ENCODE results near the gene ZBTB7C.

ZBTB7C gene

DNA sequence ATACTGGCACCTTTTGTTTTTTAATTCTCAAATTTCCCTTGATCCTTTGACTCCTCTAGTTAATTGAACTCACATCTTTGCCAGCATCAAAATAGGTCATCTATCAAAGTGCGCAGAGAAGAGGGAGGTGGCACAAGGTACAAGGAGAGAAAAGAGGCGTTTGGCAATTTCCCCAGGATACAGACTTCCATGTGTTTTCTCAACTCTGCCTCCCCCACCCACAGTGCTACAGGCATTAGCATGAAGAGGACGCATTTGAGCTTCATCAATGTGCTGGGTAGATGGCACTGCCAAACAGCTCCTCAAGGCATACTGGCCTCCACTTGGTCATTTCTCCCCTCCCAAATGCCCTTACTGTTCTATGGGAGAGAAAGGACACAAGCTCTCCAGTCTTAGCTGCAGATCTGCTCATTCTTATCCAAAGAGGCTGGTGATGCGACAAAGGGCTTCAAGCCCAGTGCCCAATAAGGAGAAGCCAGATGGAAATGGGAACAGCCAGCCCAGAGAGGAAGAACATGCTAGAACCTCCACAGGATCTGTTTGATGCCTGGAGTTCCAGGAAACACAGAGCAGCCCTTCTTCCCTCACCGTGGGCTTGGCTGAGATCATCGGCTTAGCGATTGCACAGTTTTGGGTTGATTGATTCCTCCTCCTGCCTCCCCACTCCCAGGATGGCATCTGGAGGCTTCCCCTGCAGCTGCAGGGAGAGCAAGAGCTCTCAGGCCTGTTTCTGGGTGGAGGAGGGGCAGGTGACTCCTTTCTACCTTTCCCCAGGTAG is 334.1 kb downstream of the ZBTB7C start:
- DNase-seq (ENCODE audit: extremely low read depth in 1 of 2, low read depth in 1 of 2) = no peak

DNA sequence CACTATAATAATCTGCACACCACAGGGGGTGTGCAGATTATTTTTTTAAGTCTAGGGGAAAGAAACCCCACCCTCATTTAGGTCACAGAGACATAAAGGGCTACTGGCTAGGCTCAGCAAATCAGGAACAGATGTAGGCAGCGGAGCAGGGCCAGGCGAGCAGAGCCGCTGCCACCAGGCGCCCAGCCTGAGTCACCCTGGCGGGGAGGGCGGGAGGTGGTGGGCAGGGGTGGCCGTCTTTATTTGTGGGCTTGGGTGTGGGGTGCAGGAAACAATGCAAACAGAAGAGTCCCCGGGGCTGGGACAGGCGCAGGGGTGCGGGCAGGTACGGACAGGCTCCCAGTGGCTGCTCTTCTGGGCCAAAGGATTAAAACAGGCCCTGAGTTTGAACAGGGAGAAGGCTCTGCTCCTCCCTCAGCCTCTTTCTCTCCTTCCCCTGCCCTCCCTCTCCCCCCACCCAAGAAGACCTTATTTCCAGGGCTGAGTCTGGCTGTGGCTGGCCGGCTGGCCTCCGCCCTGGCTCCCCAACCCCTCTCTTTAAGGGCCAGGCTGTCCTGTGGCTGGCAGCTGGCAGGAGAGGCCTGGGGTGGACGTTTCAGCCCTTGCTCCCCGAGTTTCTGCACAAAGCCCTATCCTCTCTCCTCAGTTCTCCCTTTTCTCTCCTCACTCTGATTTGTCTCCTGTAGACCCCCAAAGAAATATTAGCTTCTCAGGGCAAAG is 335.8 kb downstream of the ZBTB7C start:
- DNase-seq (ENCODE audit: extremely low read depth in 1 of 2, low read depth in 1 of 2) = no peak

DNA sequence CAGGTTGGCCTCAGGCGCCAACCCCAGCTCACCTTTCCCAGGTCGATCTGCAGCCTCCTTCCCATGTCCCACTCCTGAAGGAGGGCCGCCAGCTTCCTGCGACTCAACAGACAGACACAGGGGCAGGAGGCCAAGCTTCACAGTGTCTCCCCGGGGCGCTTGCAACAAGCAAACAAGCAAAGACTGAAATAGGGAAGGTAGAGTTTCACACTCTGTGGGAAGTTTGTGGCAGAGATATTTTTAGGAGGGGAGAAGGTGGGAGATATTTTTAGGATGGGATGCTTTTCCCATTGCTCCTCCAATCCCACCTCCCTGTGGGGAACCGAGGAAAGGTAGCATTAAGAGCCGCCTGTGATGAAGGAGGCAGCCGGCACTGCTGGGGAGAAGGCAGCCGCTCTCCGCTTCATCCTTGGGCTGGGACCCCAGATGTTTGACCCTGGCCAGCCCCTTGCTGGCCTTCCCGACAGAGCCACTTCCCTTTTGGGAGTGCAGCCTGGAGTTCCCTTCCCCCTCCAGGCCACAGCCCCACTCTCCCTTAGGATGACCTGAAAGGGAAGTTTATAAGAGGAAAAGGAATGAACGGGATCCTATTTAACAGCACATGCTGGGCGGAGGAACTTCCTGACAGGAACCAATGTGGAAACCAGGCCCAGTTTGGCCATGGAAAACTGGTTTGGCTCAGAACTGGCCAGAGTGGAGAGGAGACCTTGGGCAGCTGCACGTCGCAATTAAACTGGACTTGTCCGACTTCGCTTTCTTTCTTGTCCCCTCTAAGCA is 336.6 kb downstream of the ZBTB7C start:
- DNase-seq (ENCODE audit: extremely low read depth in 1 of 2, low read depth in 1 of 2) = no peak

DNA sequence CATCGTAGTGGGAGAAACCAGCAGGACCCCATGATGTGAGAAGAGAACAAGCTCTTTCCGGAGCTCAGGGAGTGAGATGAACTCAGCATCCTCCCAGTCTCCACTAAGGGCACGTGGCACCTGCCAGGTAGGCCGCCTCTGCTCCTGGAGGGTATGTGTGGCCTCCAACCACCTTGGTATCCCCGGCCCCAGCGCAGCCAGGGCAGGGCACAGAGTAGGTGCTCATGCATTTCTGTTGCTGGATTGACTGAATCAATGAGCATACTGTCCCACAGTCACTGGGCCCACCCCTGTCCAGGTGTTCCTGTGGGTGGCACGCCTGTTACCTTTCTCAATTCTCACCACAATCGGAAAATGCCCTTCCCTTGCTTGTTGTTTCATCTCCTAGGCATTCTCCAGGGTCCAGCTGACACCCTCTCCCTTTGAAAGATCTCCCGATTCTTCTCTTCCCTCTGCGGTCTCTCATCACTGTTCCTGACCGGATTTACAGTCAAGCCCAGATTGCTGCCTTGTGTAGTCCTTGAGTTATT is 340.2 kb downstream of the ZBTB7C start:
- no peak for DNase-seq (ENCODE audit: extremely low read depth in 1 of 2, low read depth in 1 of 2)

DNA sequence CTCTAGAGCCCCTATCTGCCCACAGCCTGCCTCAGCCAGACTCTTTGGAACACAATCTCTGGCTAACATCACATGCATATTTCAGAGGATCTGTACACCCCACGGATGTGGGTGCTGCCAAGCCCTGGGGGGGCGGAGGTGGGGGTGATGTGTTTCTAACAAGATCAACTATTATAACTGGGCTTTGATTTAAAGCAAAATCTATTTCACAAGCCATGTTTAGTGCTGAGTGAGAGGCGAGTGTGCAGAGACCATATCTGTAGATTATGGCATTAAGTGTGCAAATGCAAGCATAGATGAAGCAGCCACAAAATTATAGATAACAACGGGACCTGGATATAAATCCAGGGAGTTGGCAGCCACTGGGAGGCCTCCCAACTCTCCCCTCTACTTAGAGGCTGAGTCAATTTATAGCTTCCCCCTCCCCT is 342.9 kb downstream of the ZBTB7C start:
- DNase-seq (ENCODE audit: extremely low read depth in 1 of 2, low read depth in 1 of 2) = no peak

DNA sequence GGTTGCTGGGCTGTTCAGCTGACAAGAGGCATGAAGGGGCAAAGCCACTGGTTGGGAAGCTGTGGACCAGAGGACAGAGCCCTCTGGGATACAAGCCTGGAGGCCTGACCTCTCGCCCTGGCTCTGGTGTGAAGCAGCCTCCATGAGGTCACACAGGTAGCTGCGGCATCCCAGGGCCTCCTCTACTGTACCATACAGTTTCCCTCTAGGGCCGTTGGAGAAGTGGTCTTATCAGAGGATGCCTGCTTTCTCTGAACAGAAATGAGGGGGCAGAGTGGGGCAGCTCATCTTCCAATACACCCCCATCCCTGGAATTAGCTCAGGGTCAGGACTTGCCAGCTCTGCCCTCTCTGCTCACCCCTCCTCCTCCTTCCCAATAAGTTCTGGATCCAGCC is 343.6 kb downstream of the ZBTB7C start:
- DNase-seq (ENCODE audit: extremely low read depth in 1 of 2, low read depth in 1 of 2) = no peak

DNA sequence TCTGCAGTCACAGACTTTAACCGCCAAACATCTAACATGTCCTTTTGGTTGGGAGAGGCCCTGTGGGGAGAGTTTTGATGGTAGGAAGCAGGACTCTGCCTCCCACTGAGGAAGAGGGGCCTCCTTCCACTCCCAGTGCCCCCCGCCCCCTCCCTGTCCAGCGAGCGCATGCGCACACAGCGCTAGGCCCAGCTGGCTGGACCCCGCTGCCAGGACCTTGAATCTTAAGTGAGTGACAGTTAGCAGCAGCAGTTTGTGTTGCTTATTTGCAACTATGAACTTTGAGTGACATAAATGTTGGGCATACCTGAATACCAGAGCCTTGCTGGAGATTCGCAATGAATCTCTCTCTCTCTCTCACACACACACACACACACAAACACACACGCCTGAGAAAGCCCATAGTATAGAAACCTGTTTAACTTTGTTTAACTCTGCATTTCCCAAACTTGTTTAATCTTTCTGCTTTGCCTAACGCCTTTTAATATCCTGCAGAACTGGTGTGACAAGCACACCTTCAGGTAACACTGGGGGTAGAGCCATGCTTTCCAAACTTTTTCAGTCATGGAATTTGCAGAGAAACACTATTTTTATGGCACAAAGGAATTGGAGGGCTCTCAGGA is 344.1 kb downstream of the ZBTB7C start:
- no peak for DNase-seq (ENCODE audit: extremely low read depth in 1 of 2, low read depth in 1 of 2)

DNA sequence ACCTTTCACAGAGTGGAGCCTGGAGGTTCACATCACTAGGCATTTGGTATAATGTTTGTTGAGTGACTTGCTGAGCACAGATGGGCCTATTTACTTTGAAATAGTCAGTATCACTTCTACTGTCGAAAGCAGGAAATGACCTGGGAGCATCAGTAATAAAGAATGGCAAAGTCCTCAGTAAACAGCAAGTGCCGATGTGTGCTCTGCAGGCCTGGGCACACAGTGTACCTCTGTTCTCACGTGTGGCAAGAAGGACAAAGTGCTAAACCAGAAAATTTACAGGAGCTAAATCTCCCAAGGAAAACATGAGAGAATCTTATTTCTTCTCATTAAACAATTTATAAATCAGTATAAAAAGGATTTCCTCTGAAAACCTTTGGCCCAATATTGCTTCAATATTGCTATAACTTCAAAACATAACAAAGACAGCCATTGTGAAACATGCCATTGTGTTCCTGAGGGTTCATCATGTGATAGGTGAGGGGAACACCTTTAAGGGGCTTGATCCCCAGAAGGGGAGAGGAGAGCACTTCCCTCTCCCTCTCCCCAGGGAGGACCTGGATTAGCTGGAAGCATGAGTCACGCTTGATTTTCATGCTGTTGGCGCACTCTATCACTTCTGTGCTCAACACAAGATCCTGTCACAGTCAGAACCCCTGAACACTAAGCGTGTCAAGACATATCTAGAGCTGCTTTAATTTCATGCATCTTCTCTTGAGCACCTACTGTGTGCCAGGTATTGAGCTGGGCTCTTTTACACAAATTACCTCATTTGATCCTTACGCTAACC is 347.2 kb downstream of the ZBTB7C start:
- DNase-seq (ENCODE audit: extremely low read depth in 1 of 2, low read depth in 1 of 2) = no peak

DNA sequence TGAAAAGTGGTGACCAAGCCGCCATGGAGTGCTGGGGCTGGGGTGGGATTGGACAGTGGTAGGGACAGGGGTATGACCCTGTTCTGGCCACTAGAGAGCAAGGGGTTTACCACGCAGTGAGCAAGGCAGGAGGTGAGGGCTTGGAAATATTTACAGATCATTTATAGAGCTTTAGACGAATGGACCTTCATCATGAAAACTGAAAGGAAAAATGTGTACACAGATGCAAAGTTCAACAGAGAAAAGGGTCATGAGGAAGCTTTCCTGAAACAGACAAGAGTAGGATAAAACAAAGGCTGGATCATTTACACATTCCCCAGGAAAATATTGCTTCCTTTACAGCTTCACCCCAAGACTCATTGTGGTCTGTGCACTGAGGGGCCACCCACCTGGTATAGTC is 348.2 kb downstream of the ZBTB7C start:
- no peak for DNase-seq (ENCODE audit: extremely low read depth in 1 of 2, low read depth in 1 of 2)

DNA sequence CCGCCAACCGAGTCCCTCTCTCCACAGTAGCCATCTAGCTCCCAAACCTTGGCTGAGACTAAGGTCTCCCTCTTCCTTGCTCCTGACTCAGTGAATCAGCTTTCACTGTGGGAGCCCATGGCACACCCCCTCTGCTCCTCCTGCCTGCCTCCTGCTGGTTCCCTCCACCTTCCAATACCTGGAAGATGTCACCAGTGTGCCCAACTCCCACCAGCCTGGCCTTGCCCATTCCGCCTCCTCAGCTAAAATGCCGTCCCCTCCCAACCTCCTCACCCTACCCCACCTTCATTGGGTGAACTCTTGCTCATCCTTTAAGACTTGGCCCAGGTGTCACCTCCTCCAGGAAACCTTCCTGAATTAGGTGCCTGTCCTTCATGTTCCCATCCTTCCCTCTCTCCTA is 348.8 kb downstream of the ZBTB7C start:
- no peak for DNase-seq (ENCODE audit: extremely low read depth in 1 of 2, low read depth in 1 of 2)

DNA sequence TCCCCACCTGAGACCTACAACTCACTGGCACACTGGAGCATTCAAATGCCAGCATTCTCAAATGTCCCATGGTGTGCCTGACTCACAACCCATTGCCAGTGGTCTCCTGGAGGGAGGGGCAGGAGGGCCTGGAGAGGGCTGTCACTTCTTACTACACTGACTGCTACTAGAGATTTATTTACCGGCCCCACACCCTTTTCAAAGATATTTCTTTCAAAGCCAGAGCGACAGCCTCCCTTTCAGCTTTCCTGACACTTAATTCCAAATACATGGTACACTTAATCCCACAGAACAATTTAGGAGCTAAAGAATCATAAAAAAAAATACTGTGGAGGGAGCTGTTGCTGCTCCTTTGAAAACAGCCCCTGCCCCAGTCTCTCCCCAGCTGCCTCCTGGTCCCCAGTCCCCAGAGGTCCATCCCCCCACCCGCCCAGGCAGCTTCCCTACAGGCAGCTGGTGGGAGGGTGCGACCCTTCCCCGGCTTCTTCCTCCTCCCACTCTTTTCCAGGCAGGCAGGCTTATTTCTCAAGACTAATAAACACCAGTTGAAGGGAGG is 349.6 kb downstream of the ZBTB7C start:
- DNase-seq (ENCODE audit: extremely low read depth in 1 of 2, low read depth in 1 of 2) = no peak

DNA sequence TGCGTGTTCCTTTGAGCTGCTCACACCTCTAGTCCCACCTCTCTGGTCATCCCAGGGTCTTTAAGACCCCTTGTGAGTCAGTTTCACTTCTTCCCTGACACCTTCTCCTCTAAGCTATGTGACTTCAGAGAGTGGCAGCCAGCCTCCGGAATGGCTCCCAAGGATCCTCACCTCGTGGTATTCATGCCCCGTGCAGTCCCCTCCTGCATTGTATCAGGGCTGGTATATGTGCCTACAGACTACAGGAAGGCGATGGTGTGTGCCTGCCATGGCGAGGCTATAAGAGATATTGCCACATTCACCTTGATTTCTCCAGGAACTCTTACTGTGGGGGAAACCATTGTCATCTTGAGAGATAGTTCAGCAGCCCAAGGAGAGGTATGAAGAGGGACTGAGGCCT is 350.7 kb downstream of the ZBTB7C start:
- DNase-seq (ENCODE audit: extremely low read depth in 1 of 2, low read depth in 1 of 2) = no peak

DNA sequence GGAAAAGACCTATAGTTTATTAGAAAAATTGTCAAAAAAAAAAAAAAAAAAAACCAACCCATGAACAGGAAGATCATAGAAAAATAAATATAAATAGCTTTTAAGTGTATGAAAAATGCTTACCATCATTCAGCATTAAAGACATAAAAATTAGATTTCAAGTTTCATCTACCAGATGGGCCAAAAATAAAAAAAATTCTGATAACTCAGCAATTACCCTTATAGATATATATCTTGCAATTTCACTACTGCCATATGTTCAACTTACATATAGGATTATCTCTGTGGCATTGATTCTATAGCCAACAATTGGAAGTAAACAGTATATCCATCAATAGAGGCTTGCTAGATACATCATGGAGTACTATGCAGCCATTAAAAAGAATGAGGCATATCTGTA is 352.2 kb downstream of the ZBTB7C start:
- no peak for DNase-seq (ENCODE audit: extremely low read depth in 1 of 2, low read depth in 1 of 2)

DNA sequence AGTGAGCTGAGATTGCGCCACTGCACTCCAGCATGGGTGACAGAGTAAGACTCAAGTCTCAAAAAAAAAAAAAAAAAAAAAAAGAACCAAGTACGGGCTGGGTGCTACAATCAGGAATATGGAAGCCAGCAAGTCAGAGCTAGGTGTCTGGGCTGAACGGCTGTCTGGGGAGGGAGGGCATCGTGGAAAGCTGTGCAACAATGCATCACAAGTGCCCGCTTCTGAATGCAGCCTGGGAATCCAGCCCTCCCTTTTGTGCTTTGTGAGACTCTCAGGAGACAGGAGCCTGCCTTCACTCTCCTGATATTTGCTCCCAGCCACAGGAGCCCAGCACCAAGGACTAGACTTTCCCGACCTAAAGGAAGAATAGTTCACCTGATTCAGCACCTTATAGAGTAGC is 353.8 kb downstream of the ZBTB7C start:
- DNase-seq (ENCODE audit: extremely low read depth in 1 of 2, low read depth in 1 of 2) = no peak

DNA sequence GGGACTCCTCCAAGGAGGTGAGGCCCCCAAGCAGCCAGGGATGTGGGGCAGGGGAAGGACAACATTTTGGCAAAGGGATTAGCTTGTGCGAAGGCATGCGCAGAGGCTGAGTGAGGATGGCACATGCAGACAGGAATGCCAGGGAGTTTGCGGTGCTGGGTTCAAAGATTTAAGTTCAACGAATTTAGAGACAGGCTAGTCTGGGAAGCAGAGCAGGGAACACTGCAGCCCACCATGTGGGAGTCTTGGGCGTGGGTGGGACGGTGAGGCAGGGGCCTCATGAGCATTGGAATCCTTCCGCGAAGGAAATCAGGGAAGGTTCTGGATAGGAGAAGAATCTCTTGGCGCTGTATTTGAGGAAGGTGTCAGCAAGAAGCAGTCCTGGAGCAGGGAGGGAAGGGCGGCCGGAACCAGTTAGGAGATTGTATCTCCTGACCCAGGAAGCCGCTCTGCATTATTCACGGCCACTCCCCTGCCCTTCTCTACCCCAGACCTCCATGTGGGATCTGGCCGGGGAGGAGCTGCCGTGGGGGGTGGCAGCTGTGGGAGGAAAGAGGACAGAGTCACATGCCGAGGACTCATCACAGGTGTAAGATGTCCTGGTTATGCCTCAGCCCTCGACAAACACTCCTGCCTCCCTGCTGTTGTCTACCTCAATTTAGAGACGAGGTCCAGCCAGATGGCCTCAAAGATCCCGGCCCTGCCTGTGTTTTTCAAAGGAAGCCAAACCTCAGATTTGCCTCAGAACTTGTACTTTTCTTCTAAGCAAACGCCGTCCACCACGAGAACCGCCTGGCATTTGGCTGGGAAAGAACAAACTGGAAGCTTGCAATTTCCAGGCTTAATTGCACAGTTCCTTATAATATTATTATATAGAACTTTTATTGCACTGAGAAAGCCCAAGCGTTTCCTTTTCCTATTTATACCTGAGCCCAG is 355.0 kb downstream of the ZBTB7C start:
- no peak for DNase-seq (ENCODE audit: extremely low read depth in 1 of 2, low read depth in 1 of 2)

DNA sequence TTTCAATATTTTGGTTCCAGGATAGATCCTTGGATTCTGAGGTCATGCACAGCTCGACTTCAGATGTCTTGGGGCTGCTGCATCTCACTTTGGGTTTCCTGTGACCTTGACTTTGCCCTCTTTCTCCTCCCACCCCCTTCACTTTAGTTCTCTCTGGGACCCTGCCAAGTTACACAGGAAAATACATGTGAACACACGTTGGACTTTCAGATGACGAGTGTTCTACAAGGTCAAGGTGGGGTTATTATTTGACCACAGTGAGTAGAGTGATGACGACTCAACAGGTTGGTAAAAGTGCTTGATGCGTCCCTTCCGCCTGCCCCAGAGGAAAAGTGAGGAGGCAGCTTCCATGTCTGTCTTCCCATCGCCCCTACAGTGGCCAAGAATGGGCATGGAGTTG is 356.3 kb downstream of the ZBTB7C start:
- no peak for DNase-seq (ENCODE audit: extremely low read depth in 1 of 2, low read depth in 1 of 2)

DNA sequence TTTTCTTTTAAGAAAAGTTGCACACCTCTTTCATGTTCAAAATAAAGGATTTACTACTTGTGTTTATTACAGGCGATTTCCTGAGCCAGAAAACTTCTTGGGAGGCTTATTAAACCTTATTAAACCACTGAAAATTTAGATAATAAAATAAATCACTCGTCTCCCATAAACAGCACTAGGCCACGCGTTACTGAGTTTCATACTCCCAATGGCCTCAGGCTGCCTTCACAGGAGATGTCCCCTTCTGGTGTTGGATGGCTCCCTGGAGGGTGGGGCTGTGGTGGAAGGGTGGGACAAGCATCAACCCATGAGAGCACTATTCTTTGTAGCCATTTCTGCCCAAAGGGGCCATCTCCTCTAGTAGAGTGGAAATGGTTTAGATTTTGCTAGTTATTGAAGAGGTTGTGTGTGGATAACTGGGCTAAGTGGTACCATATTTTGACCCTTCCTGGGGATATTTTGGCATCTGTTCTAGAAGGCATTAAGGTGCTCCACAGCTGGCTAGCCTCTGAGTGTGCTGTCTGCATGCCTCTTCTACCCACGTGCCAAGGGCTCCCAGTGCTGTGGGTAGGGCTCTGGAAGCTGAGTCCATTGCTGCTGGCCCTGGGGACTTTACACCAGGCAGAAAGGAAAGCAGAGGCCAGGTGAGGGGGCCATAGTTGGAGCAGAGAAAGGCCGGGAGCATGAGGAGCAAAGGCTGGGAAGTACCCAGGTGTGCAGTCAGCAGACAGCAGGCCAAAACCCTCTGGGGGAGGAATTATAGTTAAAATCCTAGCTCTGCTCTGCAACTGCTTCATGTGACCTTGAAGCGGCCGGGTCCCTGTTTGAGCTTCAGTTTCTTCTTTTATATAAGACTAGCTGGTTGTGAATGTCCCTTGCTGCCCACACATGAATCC is 357.0 kb downstream of the ZBTB7C start:
- no peak for DNase-seq (ENCODE audit: extremely low read depth in 1 of 2, low read depth in 1 of 2)

DNA sequence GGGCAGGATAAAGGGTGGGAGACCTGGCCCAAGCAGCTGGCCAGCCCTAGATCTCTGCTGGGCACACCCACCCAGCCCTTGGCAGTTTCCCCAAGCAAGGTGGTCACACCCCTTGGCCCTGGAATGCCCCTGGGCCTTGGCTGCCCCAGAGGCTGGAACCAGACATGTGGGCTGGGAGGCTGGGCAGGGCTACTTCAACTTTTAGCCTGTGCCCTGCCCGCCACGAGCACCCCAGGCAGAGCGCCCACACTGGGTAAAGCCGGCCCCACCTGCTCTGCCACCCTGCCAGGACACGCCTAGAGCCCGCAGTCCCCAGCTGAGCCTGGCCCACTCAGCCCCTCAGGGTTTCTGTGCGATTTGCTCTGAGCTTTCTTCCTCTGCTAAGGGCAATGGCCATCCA is 359.0 kb downstream of the ZBTB7C start:
- no peak for DNase-seq (ENCODE audit: extremely low read depth in 1 of 2, low read depth in 1 of 2)

Measured in stimulated activated CD8-positive, alpha-beta memory T cell treated with anti-CD3 and anti-CD28 coated beads, Interleukin-7, amount 100 ng/mL, for 48 hours (primary cell).